Natural killer cell (primary cell): Measurements from ENCODE around the gene SIK3. TPM values are rescaled to one million over a fixed set of nuclear protein-coding genes. Genes with fewer than 3 reads are reported as not detected.

Experiments
- ATAC-seq, 3 donors: fragments of 150-1000 bp in 2 of 3; fragments of 200-7000 bp in 1 of 3; cut with Tn5 transposase; 1 replicate in 1 of 3; 2 replicates in 2 of 3; pipeline ENCODE4 v1.10.0; 2021; ENCODE audit warnings: mild to moderate bottlenecking in 2 of 3, moderate library complexity in 2 of 3
- DNase-seq, 2 donors: peaks; one replicate each; pipeline versions ENCODE4 v3.0.0 to v3.0.0-alpha.2; 2013 to 2021; ENCODE audit warnings: mixed read lengths in 1 of 2
- H3K27ac ChIP-seq: one replicate; pipeline ENCODE4 v1.5.1; 2013; ENCODE audit warnings: mild to moderate bottlenecking, low read length
- H3K27me3 ChIP-seq: one replicate; pipeline ENCODE4 v1.6.1; 2013; ENCODE audit warnings: low read length; ENCODE audit not compliant: control insufficient read depth, insufficient read depth
- H3K36me3 ChIP-seq: one replicate; pipeline ENCODE4 v1.6.1; 2013; ENCODE audit warnings: low read length; ENCODE audit not compliant: control insufficient read depth, insufficient read depth
- H3K4me1 ChIP-seq: one replicate; pipeline ENCODE4 v1.6.1; 2013; ENCODE audit warnings: low read length; ENCODE audit not compliant: control insufficient read depth, insufficient read depth
- H3K4me3 ChIP-seq: one replicate; pipeline ENCODE4 v1.5.1; 2013; ENCODE audit warnings: low read length
- H3K9me3 ChIP-seq: one replicate; pipeline ENCODE4 v1.6.1; 2013; ENCODE audit warnings: low read length; ENCODE audit not compliant: control insufficient read depth, insufficient read depth
- H3K27ac Mint-ChIP-seq, 2 donors: one replicate each; pipeline ENCODE4 v1.8.0; 2022; ENCODE audit warnings: mild to moderate bottlenecking in 2 of 2, mixed read lengths in 2 of 2, moderate library complexity in 1 of 2
- H3K27me3 Mint-ChIP-seq, 2 donors: one replicate each; pipeline ENCODE4 v1.8.0; 2022; ENCODE audit warnings: low read depth in 2 of 2, mixed read lengths in 2 of 2
- H3K36me3 Mint-ChIP-seq: one replicate; pipeline ENCODE4 v1.8.0; 2022; ENCODE audit warnings: mixed read lengths
- H3K4me1 Mint-ChIP-seq, 2 donors: one replicate each; pipeline ENCODE4 v1.8.0; 2022; ENCODE audit warnings: mixed read lengths in 2 of 2
- H3K4me3 Mint-ChIP-seq: one replicate; pipeline ENCODE4 v1.8.0; 2022; ENCODE audit warnings: mild to moderate bottlenecking, moderate library complexity, mixed read lengths
- H3K9me3 Mint-ChIP-seq, 2 donors: one replicate each; pipeline ENCODE4 v1.8.0; 2022; ENCODE audit warnings: mixed read lengths in 2 of 2
- WGBS: methylation state at CpG from one replicate; pipeline ENCODE4 v1.1.7; 2013; ENCODE audit warnings: missing lambda C conversion rate; ENCODE audit not compliant: insufficient coverage; 5-methylcytosine and 5-hydroxymethylcytosine counted together
- intact Hi-C: fragments of 100-400 bp; cut with micrococcal nuclease; formaldehyde crosslinking; loops from one replicate; pipeline ENCODE4 v1.14.2; 2022
- total RNA-seq, 4 donors: library from RNA; stranded (reverse); fragments of 120-200 nt in 1 of 4; gene quantifications; one replicate each; pipeline versions ENCODE4 v1.2.3 to v1.2.4, GENCODE V29; 2013 to 2022
- TF ChIP-seq, protein P1 (sequence below): fragments of 200-600 bp; IDR thresholded peaks from one replicate; pipeline ENCODE4 v1.8.0; 2022; ENCODE audit warnings: antibody characterized with exemption

SIK3 gene
- total RNA-seq, 3 donors from 2014 or later (not counting 1 experiment from before 2014, with no cell fraction given), result 71.6 to 120 (median 119) TPM

DNA sequence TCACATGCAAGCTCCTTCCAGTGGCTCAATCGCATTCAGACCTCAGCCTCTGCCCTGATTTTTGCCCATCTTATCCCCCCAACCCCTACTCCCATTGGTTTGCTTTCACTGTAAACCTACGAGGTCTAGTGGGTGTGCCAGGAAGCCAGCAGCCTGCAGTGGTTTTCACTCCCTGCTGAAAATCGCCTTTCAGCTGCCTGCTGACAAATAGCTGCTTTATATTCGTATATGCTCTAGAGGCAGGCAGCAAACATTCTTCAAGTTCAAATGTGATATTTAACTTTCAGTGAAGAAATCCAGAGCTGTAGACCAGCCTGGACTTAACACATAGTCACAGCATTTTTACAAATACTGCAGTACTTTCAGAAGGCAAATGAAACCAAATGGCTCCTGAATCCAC, 168.1 kb downstream of the SIK3 start:
- H3K4me3 ChIP-seq, result peak overlapping the region; percentile 15
- intact Hi-C loops, result loop anchor here (2.0 kb wide), 1 partner anchor 167 kb away; no protein-coding TSS in a partner anchor
- no peaks in the 10 kb centered on the region for H3K27me3 ChIP-seq
- H3K9me3 ChIP-seq, result no peaks in the 10 kb centered on the region
- ATAC-seq (peak; percentile 33 to 66 (median 61)), DNase-seq (peak in 1 of 2 donors; percentile 72)
- H3K27ac ChIP-seq, result peak overlapping the region; percentile 95
- TF ChIP-seq, protein P1, sequence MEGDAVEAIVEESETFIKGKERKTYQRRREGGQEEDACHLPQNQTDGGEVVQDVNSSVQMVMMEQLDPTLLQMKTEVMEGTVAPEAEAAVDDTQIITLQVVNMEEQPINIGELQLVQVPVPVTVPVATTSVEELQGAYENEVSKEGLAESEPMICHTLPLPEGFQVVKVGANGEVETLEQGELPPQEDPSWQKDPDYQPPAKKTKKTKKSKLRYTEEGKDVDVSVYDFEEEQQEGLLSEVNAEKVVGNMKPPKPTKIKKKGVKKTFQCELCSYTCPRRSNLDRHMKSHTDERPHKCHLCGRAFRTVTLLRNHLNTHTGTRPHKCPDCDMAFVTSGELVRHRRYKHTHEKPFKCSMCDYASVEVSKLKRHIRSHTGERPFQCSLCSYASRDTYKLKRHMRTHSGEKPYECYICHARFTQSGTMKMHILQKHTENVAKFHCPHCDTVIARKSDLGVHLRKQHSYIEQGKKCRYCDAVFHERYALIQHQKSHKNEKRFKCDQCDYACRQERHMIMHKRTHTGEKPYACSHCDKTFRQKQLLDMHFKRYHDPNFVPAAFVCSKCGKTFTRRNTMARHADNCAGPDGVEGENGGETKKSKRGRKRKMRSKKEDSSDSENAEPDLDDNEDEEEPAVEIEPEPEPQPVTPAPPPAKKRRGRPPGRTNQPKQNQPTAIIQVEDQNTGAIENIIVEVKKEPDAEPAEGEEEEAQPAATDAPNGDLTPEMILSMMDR, result no peak
- Mint-ChIP-seq H3K27me3 (no peaks in the 10 kb centered on the region), H3K4me1 (peaks cover 72 to 83% of the 10 kb centered on the region in 2 donors), H3K9me3 (peaks cover 0 to 2% of the 10 kb centered on the region in 2 donors), H3K36me3 (peaks cover 7% of the 10 kb centered on the region), H3K27ac (peak overlapping the region; percentile 85 to 91), H3K4me3 (peak overlapping the region; percentile 79)
- peaks cover 3% of the 10 kb centered on the region for H3K36me3 ChIP-seq
- 0% methylated on average over 4 of the region's 4 CpGs for WGBS
- peaks cover 58% of the 10 kb centered on the region for H3K4me1 ChIP-seq

DNA sequence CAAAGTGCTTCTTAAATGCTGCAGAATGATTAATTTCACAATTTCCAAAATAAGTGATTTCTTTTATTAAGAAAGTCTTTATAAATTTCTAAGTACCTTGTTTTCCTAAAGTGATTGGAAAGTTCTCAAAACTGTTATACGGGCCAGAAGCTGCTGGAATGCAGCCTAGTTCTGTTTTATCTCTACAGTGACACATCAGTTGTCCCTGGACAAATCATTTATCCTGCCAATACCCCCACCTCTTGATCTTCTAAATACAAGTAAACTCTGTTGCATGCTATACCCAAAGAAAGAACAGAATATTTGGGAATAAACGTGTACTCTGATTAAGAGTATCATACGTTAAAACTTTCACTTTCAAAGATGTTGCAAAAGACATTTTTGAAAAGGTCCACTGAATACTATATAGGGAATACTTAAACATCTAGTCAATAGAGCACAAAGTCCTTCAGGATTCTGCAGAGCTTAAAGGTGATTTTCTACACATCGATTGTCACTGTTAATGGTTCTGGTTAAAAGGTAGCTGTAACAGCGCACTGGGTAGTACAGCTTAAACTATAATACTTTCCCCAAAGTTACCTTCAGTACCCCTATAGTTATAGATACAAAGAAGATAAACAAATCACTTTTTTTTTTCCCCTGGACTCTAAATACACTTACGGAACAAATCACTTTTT, 168.7 kb downstream of the SIK3 start:
- H3K27me3 Mint-ChIP-seq, result no peaks in the 10 kb centered on the region
- DNase-seq (no peak), ATAC-seq (no peak)
- Histone ChIP-seq H3K36me3 (peaks cover 3% of the 10 kb centered on the region), H3K4me3 (peak overlapping the region; percentile 15), H3K27ac (peak overlapping the region; percentile 95), H3K4me1 (peaks cover 64% of the 10 kb centered on the region), H3K9me3 (no peaks in the 10 kb centered on the region), H3K27me3 (no peaks in the 10 kb centered on the region)
- peak overlapping the region; percentile 79 for H3K4me3 Mint-ChIP-seq
- peaks cover 0 to 2% of the 10 kb centered on the region in 2 donors for H3K9me3 Mint-ChIP-seq
- peak overlapping the region; percentile 85 to 91 for H3K27ac Mint-ChIP-seq
- H3K4me1 Mint-ChIP-seq, result peaks cover 78 to 89% of the 10 kb centered on the region in 2 donors
- 27% methylated on average over 2 of the region's 6 CpGs for WGBS
- TF ChIP-seq, protein P1, result no peak
- intact Hi-C loops, result loop anchor here (2.0 kb wide), 2 partner anchors 23 to 167 kb away; no protein-coding TSS in a partner anchor
- H3K36me3 Mint-ChIP-seq, result peaks cover 7% of the 10 kb centered on the region

DNA sequence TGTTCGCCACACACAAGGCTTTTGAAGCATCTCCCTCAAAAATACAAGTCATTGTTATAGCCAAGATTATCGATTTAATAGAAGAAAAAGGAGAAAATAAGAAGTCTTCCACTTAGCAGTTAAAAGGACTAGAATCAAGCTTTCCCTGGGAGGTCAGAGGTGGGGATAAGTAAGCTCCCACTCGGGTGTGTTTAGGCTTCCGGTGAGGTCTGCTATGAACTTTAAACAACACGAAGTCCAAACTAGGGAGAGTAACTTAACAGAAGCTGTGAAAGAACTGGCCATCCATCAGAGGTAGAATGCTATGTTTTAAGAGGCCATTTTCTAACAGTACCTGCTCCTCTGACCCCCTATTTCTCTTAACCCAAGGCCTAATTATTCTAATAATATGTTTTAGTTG, 169.4 kb downstream of the SIK3 start:
- Histone ChIP-seq H3K27me3 (no peaks in the 10 kb centered on the region), H3K4me1 (peaks cover 70% of the 10 kb centered on the region), H3K9me3 (no peaks in the 10 kb centered on the region), H3K27ac (peak overlapping the region; percentile 95), H3K4me3 (no peak overlapping the region), H3K36me3 (peaks cover 3% of the 10 kb centered on the region)
- WGBS, result 43% methylated on average over 4 of the region's 5 CpGs
- peak in 1 of 2 donors; percentile 36 for DNase-seq
- Mint-ChIP-seq H3K4me1 (peaks cover 75 to 83% of the 10 kb centered on the region in 2 donors), H3K27me3 (no peaks in the 10 kb centered on the region), H3K9me3 (peaks cover 0 to 1% of the 10 kb centered on the region in 2 donors), H3K36me3 (peaks cover 3% of the 10 kb centered on the region), H3K4me3 (peak overlapping the region; percentile 84), H3K27ac (peak overlapping the region; percentile 85 to 91)
- intact Hi-C loops, result loop anchor here (2.0 kb wide), 1 partner anchor 24 kb away; no protein-coding TSS in a partner anchor
- TF ChIP-seq, protein P1, result no peak
- ATAC-seq, result no peak
